K562 (cell line): Measurements from ENCODE around the gene NES. TPM values are rescaled to one million over a fixed set of nuclear protein-coding genes. Genes with fewer than 3 reads are reported as not detected.

Experiments
- ATAC-seq: fragments of 200-7000 bp; cut with Tn5 transposase; 3 replicates; pipeline ENCODE4 v1.9.1; 2020; ENCODE audit warnings: moderate library complexity
- BruUV-seq: library from RNA; stranded (reverse); fragments of 400-500 nt; replicated peaks from 2 replicates; lab custom pipeline; 2021; lab: Mats Ljungman, UMichigan
- CTCF ChIA-PET: fragments of 300-600 bp; formaldehyde crosslinking; extraction: SDS; loops from one replicate; lab custom pipeline; 2021; ENCODE audit warnings: low intra/inter-chr PET ratio; lab: Yijun Ruan, JAX
- POLR2A ChIA-PET: fragments of 300-600, 350-650 bp; sonication (Branson Sonifier 250); formaldehyde crosslinking; extraction: SDS; loops from one replicate; lab custom pipeline; 2021; ENCODE audit warnings: antibody characterized with exemption, inconsistent platforms; lab: Yijun Ruan, JAX
- DNase-seq, 4 experiments: peaks; one replicate each; pipeline versions ENCODE4 v3.0.0 to v3.0.0-alpha.2; 2011 to 2018; ENCODE audit warnings: low spot score in 3 of 4, mixed read lengths in 3 of 4; ENCODE audit errors: extremely low read depth in 1 of 4
- FAIRE-seq: peaks from 2 replicates; lab custom pipeline; 2011; peaks lifted over from hg19 to GRCh38; lab: Jason Lieb, UNC
- H2AFZ ChIP-seq: 2 replicates; pipeline ENCODE4 v1.6.0; 2011; ENCODE audit warnings: low read depth, low read length, control low read depth, inconsistent platforms
- H3K27ac ChIP-seq: fragments of 200-600 bp; 3 replicates; pipeline ENCODE4 v1.8.0; 2011; ENCODE audit warnings: low read depth, mild to moderate bottlenecking, control low read depth, inconsistent platforms, low read length, moderate library complexity, mixed read lengths; ENCODE audit errors: extremely low read depth
- H3K27me3 ChIP-seq, 2 experiments: fragments of 300-600 bp in 1 of 2; 2 replicates in 1 of 2; 3 replicates in 1 of 2; pipeline versions ENCODE4 v1.6.0 to v1.8.0; 2011; ENCODE audit warnings: inconsistent platforms in 2 of 2, low read length in 2 of 2, mild to moderate bottlenecking in 1 of 2, mixed read lengths in 1 of 2, moderate library complexity in 1 of 2; ENCODE audit not compliant: control insufficient read depth in 2 of 2, insufficient read depth in 2 of 2
- H3K36me3 ChIP-seq: fragments of 300-600 bp; 3 replicates; pipeline ENCODE4 v1.8.0; 2011; ENCODE audit warnings: mild to moderate bottlenecking, low read length, inconsistent platforms; ENCODE audit not compliant: control insufficient read depth, insufficient read depth
- H3K4me1 ChIP-seq, 2 experiments: fragments of 200-600 bp in 1 of 2; replicated peaks in 1 of 2; 2 replicates in 1 of 2; 3 replicates in 1 of 2; pipeline versions ENCODE4 v1.5.1 to v1.8.0; 2011; ENCODE audit warnings: inconsistent platforms in 2 of 2, low read length in 2 of 2, mild to moderate bottlenecking in 1 of 2, mixed read lengths in 1 of 2, moderate library complexity in 1 of 2; ENCODE audit not compliant: control insufficient read depth in 2 of 2, insufficient read depth in 2 of 2
- H3K4me2 ChIP-seq: 2 replicates; pipeline ENCODE4 v1.6.1; 2011; ENCODE audit warnings: low read length, control low read depth, inconsistent platforms, mixed read lengths; ENCODE audit not compliant: insufficient read depth
- H3K4me3 ChIP-seq: fragments of 200-600 bp; sonication (generic), shearing (Covaris generic); 2 replicates; pipeline ENCODE4 v1.5.1; 2016; ENCODE audit warnings: control low read depth, inconsistent platforms
- H3K79me2 ChIP-seq: fragments of 200-600 bp; 3 replicates; pipeline ENCODE4 v1.8.0; 2011; ENCODE audit warnings: low read length, inconsistent platforms; ENCODE audit not compliant: control insufficient read depth, insufficient read depth
- H3K9ac ChIP-seq, 2 experiments: 2 replicates each; pipeline versions ENCODE4 v1.6.0 to v1.6.1; 2011; ENCODE audit warnings: low read depth in 2 of 2, low read length in 2 of 2, control low read depth in 1 of 2, inconsistent platforms in 1 of 2, mild to moderate bottlenecking in 1 of 2, mixed read lengths in 1 of 2; ENCODE audit not compliant: insufficient read depth in 1 of 2
- H3K9me1 ChIP-seq: one replicate; pipeline ENCODE4 v1.6.0; 2011; ENCODE audit warnings: inconsistent platforms, mild to moderate bottlenecking, low read length, moderate library complexity; ENCODE audit not compliant: control insufficient read depth, insufficient read depth
- H3K9me3 ChIP-seq: replicated peaks from 2 replicates; pipeline ENCODE4 v1.5.1; 2011; ENCODE audit warnings: low read depth, low read length, inconsistent platforms; ENCODE audit not compliant: control insufficient read depth, insufficient read depth
- H4K20me1 ChIP-seq: replicated peaks from 2 replicates; pipeline ENCODE4 v1.6.1; 2011; ENCODE audit warnings: low read length, inconsistent platforms, mixed read lengths; ENCODE audit not compliant: control insufficient read depth, insufficient read depth
- BDP1 ChIP-seq: IDR thresholded peaks from 3 replicates; pipeline ENCODE4 v1.6.1; 2011; ENCODE audit not compliant: insufficient read length, insufficient read depth
- CXXC5 ChIP-seq: fragments of 250-450 bp; sonication (Bioruptor Pico); IDR thresholded peaks from 2 replicates; pipeline ENCODE4 v1.8.0; 2022; ENCODE audit warnings: inconsistent platforms, mild to moderate bottlenecking, moderate library complexity
- HDAC6 ChIP-seq: IDR thresholded peaks from 2 replicates; pipeline ENCODE4 v1.6.1; 2012; ENCODE audit warnings: low read depth, mild to moderate bottlenecking, control low read depth, inconsistent platforms, low read length, moderate library complexity
- JUND ChIP-seq, 2 experiments: IDR thresholded peaks; 2 replicates in 1 of 2; 3 replicates in 1 of 2; pipeline ENCODE4 v1.6.1; 2011; ENCODE audit warnings: borderline replicate concordance in 2 of 2, low read depth in 2 of 2, low read length in 2 of 2, improper control_type of control experiment in 1 of 2, missing biosample characterization in 1 of 2, missing genetic modification characterization in 1 of 2, missing genetic modification reagents in 1 of 2
- KDM1A ChIP-seq, 2 experiments: fragments of 450-650 bp; IDR thresholded peaks; 2 replicates each; pipeline ENCODE4 v1.6.1; 2016; ENCODE audit warnings: mild to moderate bottlenecking in 2 of 2
- LCOR ChIP-seq: sonication (generic); formaldehyde crosslinking; IDR thresholded peaks from 2 replicates; pipeline ENCODE4 v1.8.0; 2022; ENCODE audit warnings: mild to moderate bottlenecking, missing genetic modification reagents
- LEF1 ChIP-seq: fragments of 450-650 bp; IDR thresholded peaks from 2 replicates; pipeline ENCODE4 v1.6.1; 2016; ENCODE audit warnings: mild to moderate bottlenecking
- NFIC ChIP-seq: fragments of 450-650 bp; IDR thresholded peaks from 2 replicates; pipeline ENCODE4 v1.6.1; 2017; ENCODE audit warnings: mild to moderate bottlenecking, inconsistent platforms
- RB1 ChIP-seq: fragments of 450-650 bp; IDR thresholded peaks from 2 replicates; pipeline ENCODE4 v1.6.1; 2017; ENCODE audit warnings: low read depth, mild to moderate bottlenecking
- RBM14 ChIP-seq: fragments of 200-400 bp; formaldehyde crosslinking; IDR thresholded peaks from 2 replicates; pipeline ENCODE4 v1.6.1; 2018; ENCODE audit warnings: low read depth, mild to moderate bottlenecking, low read length, moderate library complexity, borderline replicate concordance; ENCODE audit not compliant: insufficient read depth
- ZNF717 ChIP-seq: fragments of 250-450 bp; sonication (Bioruptor Pico); IDR thresholded peaks from 2 replicates; pipeline ENCODE4 v1.5.0; 2021
- WGBS: fragments of 100-300 bp; shearing (Covaris generic); methylation state at CpG from one replicate; pipeline ENCODE4 v1.1.6; 2016; ENCODE audit warnings: low coverage, mixed read lengths; ENCODE audit not compliant: insufficient coverage; ENCODE audit errors: missing lambda C conversion rate; 5-methylcytosine and 5-hydroxymethylcytosine counted together
- in situ Hi-C: fragments of 300-500 bp; cut with MboI; formaldehyde crosslinking; loops from 4 replicates; pipeline ENCODE4 v1.15.0; 2018; ENCODE audit warnings: inconsistent platforms, mixed read lengths
- intact Hi-C: fragments of 100-400 bp; cut with micrococcal nuclease; formaldehyde crosslinking; loops from 2 replicates; pipeline ENCODE4 v1.14.2; 2022
- polyA plus RNA-seq, 8 experiments: library from polyadenylated mRNA; depleted of rRNA in 4 of 8; stranded (reverse) in 5 of 8; unstranded in 3 of 8; fragments of >200 nt; fragmentation: Nextera tagmentation in 2 of 8; fragmentation: Illumina TruSeq in 1 of 8; extraction: Ambion mirVana in 2 of 8; extraction: Trizol in 1 of 8; gene quantifications; 2 replicates each; pipeline versions ENCODE4 v1.2.1 to v1.2.3, GENCODE V29; 2011 to 2014; ENCODE audit warnings: inconsistent platforms in 1 of 8, missing spikeins in 1 of 8
- total RNA-seq, 7 experiments: library from RNA; depleted of rRNA in 6 of 7; stranded (reverse); fragments of >200 nt in 6 of 7; fragmentation: Illumina TruSeq in 2 of 7; extraction: Trizol in 2 of 7; gene quantifications; 2 replicates each; pipeline versions ENCODE4 v1.2.1 to v1.2.3, GENCODE V29; 2011 to 2021; ENCODE audit warnings: low replicate concordance in 1 of 7
- TF ChIP-seq, protein P1 (sequence below): fragments of 450-650 bp; IDR thresholded peaks from 2 replicates; pipeline ENCODE4 v1.6.1; 2017; ENCODE audit warnings: mild to moderate bottlenecking, moderate library complexity
- TF ChIP-seq, protein P2 (sequence below): sonication (generic); formaldehyde crosslinking; IDR thresholded peaks from 2 replicates; pipeline ENCODE4 v1.8.0; 2023; ENCODE audit warnings: mild to moderate bottlenecking, missing genetic modification reagents
- TF ChIP-seq, protein P3 (sequence below), 2 experiments: fragments of 450-650 bp; conservative IDR thresholded peaks; 2 replicates each; pipeline ENCODE4 v1.6.1; 2017; ENCODE audit warnings: mild to moderate bottlenecking in 2 of 2, moderate library complexity in 2 of 2

The NES gene
- total and polyA plus RNA-seq, 9 of the 15 experiments (the other 6 are each of a cell fraction or from before 2014, with no cell fraction given) = 0.10 to 8.6 (median 4.2) TPM

DNA sequence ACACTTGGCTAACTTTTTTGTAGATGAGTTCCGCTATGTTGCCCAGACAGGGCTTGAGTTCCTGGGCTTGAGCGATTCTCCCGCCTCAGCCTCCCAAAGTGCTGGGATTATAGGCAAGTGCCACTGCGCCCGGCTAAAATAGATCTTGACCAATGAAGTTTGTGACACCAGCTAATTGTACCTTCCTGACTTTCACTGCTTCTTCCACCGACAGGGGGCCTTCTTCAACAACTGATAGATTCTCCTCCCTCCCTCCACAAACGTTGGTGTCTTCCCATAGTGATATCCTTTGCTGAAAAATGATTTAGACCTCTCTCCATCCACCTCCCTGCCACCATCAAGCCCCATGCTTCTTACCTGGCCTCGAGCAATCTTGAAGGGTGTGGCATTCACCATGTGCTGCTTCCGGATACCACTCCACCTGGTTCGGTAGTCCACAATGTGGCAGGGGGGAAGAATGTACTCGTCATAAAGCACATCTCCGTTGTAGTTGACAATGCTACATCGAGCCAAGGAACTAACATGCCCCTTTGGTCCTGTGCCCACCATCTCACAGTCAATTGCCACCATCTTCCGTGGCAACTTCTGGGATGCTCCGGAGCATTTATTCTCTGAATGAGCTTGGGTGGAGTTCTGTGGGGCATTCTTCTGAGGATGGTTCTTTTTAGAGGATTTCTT is 49.5 kb upstream of the NES start:
- H3K27me3 ChIP-seq = no peaks in the 10 kb centered on the region; a peak in 1 of 5 replicates
- H4K20me1 ChIP-seq = peaks cover 31% of the 10 kb centered on the region
- H3K9me3 ChIP-seq = no peaks in the 10 kb centered on the region
- H3K36me3 ChIP-seq = peaks cover 69% of the 10 kb centered on the region
- peak overlapping the region; percentile 100 for H3K4me2 ChIP-seq
- peak overlapping the region; percentile 91 to 99; a peak in 3 of 4 replicates for H3K9ac ChIP-seq
- H3K79me2 ChIP-seq = peaks cover 84% of the 10 kb centered on the region
- DNase-seq (peak; percentile 43 to 91 (median 65)), ATAC-seq (peak; percentile 65), FAIRE-seq (peak; percentile 88)
- BruUV-seq = no TSS peak
- H3K27ac ChIP-seq = peak overlapping the region; percentile 82
- in situ Hi-C loops (loop anchor here (5.0 to 25.0 kb wide), 3 partner anchors 41 to 1414 kb away; partner anchors contain the start of genes FDPS, NTRK1, PKLR and PRCC), intact Hi-C loops (loop anchor here (1.0 to 5.0 kb wide), 8 partner anchors 20 to 196 kb away; partner anchors contain the start of genes LRRC71, NTRK1 and PRCC)
- no peaks in the 10 kb centered on the region for H3K9me1 ChIP-seq
- H3K4me1 ChIP-seq = peaks cover 13 to 17% of the 10 kb centered on the region in 2 experiments; a peak in 4 of 5 replicates
- H2AFZ ChIP-seq = no peak overlapping the region
- POLR2A ChIA-PET = interaction anchor here (0.6 to 5.0 kb wide), 29 partner anchors 12 to 168 kb away, joined by 3 to 60 read pairs (median 4); partner anchors contain the start of genes HDGF, MRPL24, NES and NTRK1
- CTCF ChIA-PET = interaction anchor here (0.6 to 6.9 kb wide), 13 partner anchors 37 to 193 kb away, joined by 3 to 143 read pairs (median 9); partner anchors contain the start of genes HAPLN2, INSRR, NES and NTRK1
- H3K4me3 ChIP-seq = peak overlapping the region; percentile 76
- under 1% methylated on average over 15 of the region's 15 CpGs for WGBS
- peak in 1 of 2 experiments; percentile 8; a peak in 1 of 4 replicates for TF ChIP-seq KDM1A (IDR thresholded peaks at IDR 0.05)
- no peak for TF ChIP-seq NFIC
- TF ChIP-seq ZNF717 (CRISPR knock-in tag) = no peak
- no peak for TF ChIP-seq LEF1
- TF ChIP-seq, protein P1, sequence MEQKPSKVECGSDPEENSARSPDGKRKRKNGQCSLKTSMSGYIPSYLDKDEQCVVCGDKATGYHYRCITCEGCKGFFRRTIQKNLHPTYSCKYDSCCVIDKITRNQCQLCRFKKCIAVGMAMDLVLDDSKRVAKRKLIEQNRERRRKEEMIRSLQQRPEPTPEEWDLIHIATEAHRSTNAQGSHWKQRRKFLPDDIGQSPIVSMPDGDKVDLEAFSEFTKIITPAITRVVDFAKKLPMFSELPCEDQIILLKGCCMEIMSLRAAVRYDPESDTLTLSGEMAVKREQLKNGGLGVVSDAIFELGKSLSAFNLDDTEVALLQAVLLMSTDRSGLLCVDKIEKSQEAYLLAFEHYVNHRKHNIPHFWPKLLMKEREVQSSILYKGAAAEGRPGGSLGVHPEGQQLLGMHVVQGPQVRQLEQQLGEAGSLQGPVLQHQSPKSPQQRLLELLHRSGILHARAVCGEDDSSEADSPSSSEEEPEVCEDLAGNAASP = no peak
- TF ChIP-seq, protein P2, sequence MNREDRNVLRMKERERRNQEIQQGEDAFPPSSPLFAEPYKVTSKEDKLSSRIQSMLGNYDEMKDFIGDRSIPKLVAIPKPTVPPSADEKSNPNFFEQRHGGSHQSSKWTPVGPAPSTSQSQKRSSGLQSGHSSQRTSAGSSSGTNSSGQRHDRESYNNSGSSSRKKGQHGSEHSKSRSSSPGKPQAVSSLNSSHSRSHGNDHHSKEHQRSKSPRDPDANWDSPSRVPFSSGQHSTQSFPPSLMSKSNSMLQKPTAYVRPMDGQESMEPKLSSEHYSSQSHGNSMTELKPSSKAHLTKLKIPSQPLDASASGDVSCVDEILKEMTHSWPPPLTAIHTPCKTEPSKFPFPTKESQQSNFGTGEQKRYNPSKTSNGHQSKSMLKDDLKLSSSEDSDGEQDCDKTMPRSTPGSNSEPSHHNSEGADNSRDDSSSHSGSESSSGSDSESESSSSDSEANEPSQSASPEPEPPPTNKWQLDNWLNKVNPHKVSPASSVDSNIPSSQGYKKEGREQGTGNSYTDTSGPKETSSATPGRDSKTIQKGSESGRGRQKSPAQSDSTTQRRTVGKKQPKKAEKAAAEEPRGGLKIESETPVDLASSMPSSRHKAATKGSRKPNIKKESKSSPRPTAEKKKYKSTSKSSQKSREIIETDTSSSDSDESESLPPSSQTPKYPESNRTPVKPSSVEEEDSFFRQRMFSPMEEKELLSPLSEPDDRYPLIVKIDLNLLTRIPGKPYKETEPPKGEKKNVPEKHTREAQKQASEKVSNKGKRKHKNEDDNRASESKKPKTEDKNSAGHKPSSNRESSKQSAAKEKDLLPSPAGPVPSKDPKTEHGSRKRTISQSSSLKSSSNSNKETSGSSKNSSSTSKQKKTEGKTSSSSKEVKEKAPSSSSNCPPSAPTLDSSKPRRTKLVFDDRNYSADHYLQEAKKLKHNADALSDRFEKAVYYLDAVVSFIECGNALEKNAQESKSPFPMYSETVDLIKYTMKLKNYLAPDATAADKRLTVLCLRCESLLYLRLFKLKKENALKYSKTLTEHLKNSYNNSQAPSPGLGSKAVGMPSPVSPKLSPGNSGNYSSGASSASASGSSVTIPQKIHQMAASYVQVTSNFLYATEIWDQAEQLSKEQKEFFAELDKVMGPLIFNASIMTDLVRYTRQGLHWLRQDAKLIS (CRISPR knock-in tag) = no peak
- TF ChIP-seq RBM14 = no peak
- peak; percentile 39; the same call in 1 of the 2 replicates for TF ChIP-seq JUND (IDR thresholded peaks at IDR 0.05; ENCODE audit: borderline replicate concordance, low read depth, low read length)
- TF ChIP-seq JUND (tag; IDR thresholded peaks at IDR 0.05; ENCODE audit: borderline replicate concordance, low read depth, low read length) = peak; percentile 36; the same call in 1 of the 3 replicates
- no peak for TF ChIP-seq BDP1
- TF ChIP-seq CXXC5 (CRISPR knock-in tag) = 0 out of 2 replicates have a peak, but pooled peaks have one; percentile 15
- TF ChIP-seq, protein P3, sequence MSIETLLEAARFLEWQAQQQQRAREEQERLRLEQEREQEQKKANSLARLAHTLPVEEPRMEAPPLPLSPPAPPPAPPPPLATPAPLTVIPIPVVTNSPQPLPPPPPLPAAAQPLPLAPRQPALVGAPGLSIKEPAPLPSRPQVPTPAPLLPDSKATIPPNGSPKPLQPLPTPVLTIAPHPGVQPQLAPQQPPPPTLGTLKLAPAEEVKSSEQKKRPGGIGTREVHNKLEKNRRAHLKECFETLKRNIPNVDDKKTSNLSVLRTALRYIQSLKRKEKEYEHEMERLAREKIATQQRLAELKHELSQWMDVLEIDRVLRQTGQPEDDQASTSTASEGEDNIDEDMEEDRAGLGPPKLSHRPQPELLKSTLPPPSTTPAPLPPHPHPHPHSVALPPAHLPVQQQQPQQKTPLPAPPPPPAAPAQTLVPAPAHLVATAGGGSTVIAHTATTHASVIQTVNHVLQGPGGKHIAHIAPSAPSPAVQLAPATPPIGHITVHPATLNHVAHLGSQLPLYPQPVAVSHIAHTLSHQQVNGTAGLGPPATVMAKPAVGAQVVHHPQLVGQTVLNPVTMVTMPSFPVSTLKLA (conservative IDR thresholded peaks at IDR 0.05) = peak; percentile 31 to 37; a peak in 2 of 4 replicates
- TF ChIP-seq LCOR (CRISPR knock-in tag) = no peak
- TF ChIP-seq RB1 = peak; percentile 78
- TF ChIP-seq HDAC6 = no peak
